B cell (primary cell): ENCODE results near the gene MEX3B. TPM values are rescaled to one million over a fixed set of nuclear protein-coding genes. Genes with fewer than 3 reads are reported as not detected.

ENCODE experiments used
- ATAC-seq: fragments of 200-7000 bp; cut with Tn5 transposase; one replicate; pipeline ENCODE4 v1.10.0; 2021; ENCODE audit warnings: low read depth, mild to moderate bottlenecking, moderate number of reproducible peaks, moderate library complexity
- CTCF ChIA-PET: fragments of 350-600 bp; sonication (Branson Sonifier 250); formaldehyde crosslinking; loops from one replicate; lab custom pipeline; 2021; ENCODE audit warnings: antibody characterized with exemption, inconsistent platforms; lab: Charles Lee
- POLR2A ChIA-PET: fragments of 350-600 bp; sonication (Branson Sonifier 250); formaldehyde crosslinking; loops from one replicate; lab custom pipeline; 2021; ENCODE audit warnings: antibody characterized with exemption; lab: Charles Lee
- DNase-seq: peaks from one replicate; pipeline ENCODE4 v3.0.0; 2013
- H2AFZ ChIP-seq: 2 replicates; pipeline ENCODE4 v1.6.1; 2012; ENCODE audit warnings: mild to moderate bottlenecking, low read depth, low read length; ENCODE audit not compliant: insufficient read depth, poor library complexity, severe bottlenecking
- H3K27ac ChIP-seq, 2 donors: 1 replicate in 1 of 2; 2 replicates in 1 of 2; pipeline ENCODE4 v1.5.1; 2012 to 2013; ENCODE audit warnings: low read length in 2 of 2, mild to moderate bottlenecking in 2 of 2, moderate library complexity in 1 of 2
- H3K27me3 ChIP-seq, 4 experiments: fragments of 200-600 bp in 1 of 4; sonication (generic) in 1 of 4; replicated peaks in 1 of 4; 1 replicate in 2 of 4; 2 replicates in 2 of 4; pipeline versions ENCODE4 v1.6.1 to v1.7.0; 2013 to 2016; ENCODE audit warnings: low read length in 3 of 4, mild to moderate bottlenecking in 2 of 4, mixed read lengths in 1 of 4, moderate library complexity in 1 of 4; ENCODE audit not compliant: insufficient read depth in 4 of 4, control insufficient read depth in 3 of 4; ENCODE audit errors: control extremely low read depth in 1 of 4
- H3K36me3 ChIP-seq, 2 experiments: replicated peaks in 1 of 2; 1 replicate in 1 of 2; 2 replicates in 1 of 2; pipeline versions ENCODE4 v1.6.1 to v1.7.1; 2013; ENCODE audit warnings: low read length in 1 of 2; ENCODE audit not compliant: insufficient read depth in 2 of 2, control insufficient read depth in 1 of 2; ENCODE audit errors: control extremely low read depth in 1 of 2, extremely low read depth in 1 of 2
- H3K4me1 ChIP-seq, 2 donors: fragments of 200-600 bp in 1 of 2; sonication (generic) in 1 of 2; 1 replicate in 1 of 2; 2 replicates in 1 of 2; pipeline versions ENCODE4 v1.5.1 to v1.6.1; 2013 to 2017; ENCODE audit warnings: low read length in 2 of 2; ENCODE audit not compliant: control insufficient read depth in 2 of 2, insufficient read depth in 2 of 2
- H3K4me2 ChIP-seq: replicated peaks from 2 replicates; pipeline ENCODE3; 2012; ENCODE audit warnings: mild to moderate bottlenecking, low read depth, low read length; ENCODE audit not compliant: poor library complexity, severe bottlenecking
- H3K4me3 ChIP-seq, 5 experiments: fragments of 200-600 bp in 1 of 5; sonication (generic) in 1 of 5; 1 replicate in 3 of 5; 2 replicates in 2 of 5; pipeline versions ENCODE4 v1.5.1 to v1.7.0; 2011 to 2016; ENCODE audit warnings: low read length in 4 of 5, mild to moderate bottlenecking in 4 of 5, low read depth in 2 of 5, control low read depth in 1 of 5, moderate library complexity in 1 of 5; ENCODE audit not compliant: insufficient read depth in 1 of 5; ENCODE audit errors: control extremely low read depth in 1 of 5, extremely low read depth in 1 of 5
- H3K79me2 ChIP-seq: fragments of 200-600 bp; sonication (generic); one replicate; pipeline ENCODE4 v1.6.0; 2016; ENCODE audit warnings: low read length; ENCODE audit not compliant: control insufficient read depth, insufficient read depth
- H3K9ac ChIP-seq: fragments of 200-600 bp; sonication (generic); 2 replicates; pipeline ENCODE4 v1.6.1; 2017; ENCODE audit warnings: mild to moderate bottlenecking, low read length, moderate library complexity
- H3K9me3 ChIP-seq, 3 donors: one replicate each; pipeline versions ENCODE4 v1.6.1 to v1.7.1; 2013; ENCODE audit warnings: low read length in 2 of 3; ENCODE audit not compliant: control insufficient read depth in 2 of 3, insufficient read depth in 1 of 3; ENCODE audit errors: control extremely low read depth in 1 of 3
- H4K20me1 ChIP-seq: 2 replicates; pipeline ENCODE4 v1.6.0; 2012; ENCODE audit warnings: mild to moderate bottlenecking, low read length; ENCODE audit not compliant: insufficient read depth, control insufficient read depth, poor library complexity, severe bottlenecking
- H3K27ac Mint-ChIP-seq: one replicate; pipeline ENCODE4 v1.8.0; 2021; ENCODE audit warnings: mixed read lengths
- H3K27me3 Mint-ChIP-seq: one replicate; pipeline ENCODE4 v1.8.0; 2021; ENCODE audit warnings: mixed read lengths
- H3K4me1 Mint-ChIP-seq: one replicate; pipeline ENCODE4 v1.8.0; 2021; ENCODE audit warnings: mixed read lengths
- H3K4me3 Mint-ChIP-seq: one replicate; pipeline ENCODE4 v1.8.0; 2021; ENCODE audit warnings: mixed read lengths
- H3K9me3 Mint-ChIP-seq: one replicate; pipeline ENCODE4 v1.8.0; 2022; ENCODE audit warnings: mixed read lengths; ENCODE audit not compliant: insufficient read depth
- EZH2 ChIP-seq: IDR thresholded peaks from 2 replicates; pipeline ENCODE4 v1.6.1; 2012; ENCODE audit warnings: borderline replicate concordance, low read depth, mild to moderate bottlenecking, moderate library complexity, low read length; ENCODE audit not compliant: insufficient read depth, poor library complexity, severe bottlenecking
- WGBS: methylation state at CpG from one replicate; pipeline ENCODE4 v1.1.5; 2013; ENCODE audit warnings: missing lambda C conversion rate; ENCODE audit not compliant: insufficient coverage; 5-methylcytosine and 5-hydroxymethylcytosine counted together
- intact Hi-C: fragments of 100-400 bp; cut with micrococcal nuclease; formaldehyde crosslinking; loops from one replicate; pipeline ENCODE4 v1.10.0; 2022
- polyA plus RNA-seq: library from polyadenylated mRNA; depleted of rRNA; stranded (reverse); fragments of >200 nt; gene quantifications from 2 replicates; pipeline ENCODE4 v1.2.3, GENCODE V29; 2012
- total RNA-seq, 2 donors: library from RNA; stranded (reverse); fragments of 120-200 nt in 1 of 2; gene quantifications; 1 replicate in 1 of 2; 2 replicates in 1 of 2; pipeline versions ENCODE4 v1.2.3 to v1.2.4, GENCODE V29; 2013 to 2022
- TF ChIP-seq, protein P1 (sequence below): fragments of 200-600 bp; IDR thresholded peaks from one replicate; pipeline ENCODE4 v1.8.0; 2022; ENCODE audit warnings: antibody characterized with exemption, mild to moderate bottlenecking

MEX3B gene
- total and polyA plus RNA-seq, 2 donors (not counting 1 experiment from before 2014, with no cell fraction given), result 0.40 to 0.59 TPM

DNA sequence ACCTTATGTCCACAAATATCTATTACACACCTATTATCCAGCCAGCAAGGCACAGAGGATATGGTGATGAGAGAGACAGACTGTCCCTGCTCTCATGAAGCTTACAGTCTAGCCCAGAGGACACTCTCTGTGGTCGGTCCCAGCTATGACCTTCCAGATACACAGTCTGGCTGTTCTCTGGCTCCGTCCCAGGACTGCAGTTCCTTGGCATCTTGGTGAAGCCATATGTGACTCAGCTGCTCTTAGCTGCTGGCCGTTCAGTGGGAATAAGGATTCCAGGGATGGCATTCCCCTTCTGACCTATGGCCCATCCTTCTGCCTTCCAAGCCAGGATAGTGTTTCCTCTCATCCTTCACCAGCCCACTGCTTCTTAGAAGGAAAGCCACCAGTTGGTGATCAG lies 30.8 kb downstream of the MEX3B start:
- ChIA-PET CTCF (no interaction called here), POLR2A (no interaction called here)
- Histone ChIP-seq H3K4me2 (no peak overlapping the region), H4K20me1 (no peaks in the 10 kb centered on the region), H3K9ac (no peak overlapping the region), H3K79me2 (no peaks in the 10 kb centered on the region), H3K27me3 (peaks cover 0 to 8% (median 0%) of the 10 kb centered on the region in 4 experiments), H3K9me3 (no peaks in the 10 kb centered on the region), H3K36me3 (no peaks in the 10 kb centered on the region), H2AFZ (no peak overlapping the region), H3K4me3 (no peak overlapping the region), H3K4me1 (no peaks in the 10 kb centered on the region), H3K27ac (no peak overlapping the region)
- Mint-ChIP-seq H3K4me1 (no peaks in the 10 kb centered on the region), H3K4me3 (no peak overlapping the region), H3K27ac (no peak overlapping the region), H3K9me3 (no peaks in the 10 kb centered on the region), H3K27me3 (peaks cover 24% of the 10 kb centered on the region)
- 91% methylated on average over 3 of the region's 3 CpGs for WGBS
- no peak for TF ChIP-seq EZH2
- TF ChIP-seq, protein P1, sequence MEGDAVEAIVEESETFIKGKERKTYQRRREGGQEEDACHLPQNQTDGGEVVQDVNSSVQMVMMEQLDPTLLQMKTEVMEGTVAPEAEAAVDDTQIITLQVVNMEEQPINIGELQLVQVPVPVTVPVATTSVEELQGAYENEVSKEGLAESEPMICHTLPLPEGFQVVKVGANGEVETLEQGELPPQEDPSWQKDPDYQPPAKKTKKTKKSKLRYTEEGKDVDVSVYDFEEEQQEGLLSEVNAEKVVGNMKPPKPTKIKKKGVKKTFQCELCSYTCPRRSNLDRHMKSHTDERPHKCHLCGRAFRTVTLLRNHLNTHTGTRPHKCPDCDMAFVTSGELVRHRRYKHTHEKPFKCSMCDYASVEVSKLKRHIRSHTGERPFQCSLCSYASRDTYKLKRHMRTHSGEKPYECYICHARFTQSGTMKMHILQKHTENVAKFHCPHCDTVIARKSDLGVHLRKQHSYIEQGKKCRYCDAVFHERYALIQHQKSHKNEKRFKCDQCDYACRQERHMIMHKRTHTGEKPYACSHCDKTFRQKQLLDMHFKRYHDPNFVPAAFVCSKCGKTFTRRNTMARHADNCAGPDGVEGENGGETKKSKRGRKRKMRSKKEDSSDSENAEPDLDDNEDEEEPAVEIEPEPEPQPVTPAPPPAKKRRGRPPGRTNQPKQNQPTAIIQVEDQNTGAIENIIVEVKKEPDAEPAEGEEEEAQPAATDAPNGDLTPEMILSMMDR, result no peak
- ATAC-seq (no peak), DNase-seq (no peak)
- intact Hi-C loops, result no loop called here

DNA sequence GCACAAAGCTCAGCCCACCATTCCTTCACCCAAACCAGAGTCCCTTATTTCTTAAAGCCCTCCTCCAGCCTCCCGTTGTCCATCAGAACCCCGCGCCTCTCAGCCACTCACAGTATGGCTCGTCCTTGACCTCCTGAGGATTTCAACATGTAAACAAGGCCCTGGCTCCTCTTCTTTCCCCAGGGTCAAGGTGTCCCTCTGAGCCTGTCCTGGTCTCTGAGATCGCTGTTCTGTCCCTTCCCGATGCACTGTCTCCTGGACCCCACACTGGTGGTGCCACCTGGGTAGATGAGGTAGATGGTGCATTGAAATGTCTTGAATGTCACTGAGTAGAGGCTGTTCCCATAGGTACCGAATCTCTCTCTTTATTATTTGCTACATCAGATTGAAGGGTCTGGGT lies 32.9 kb downstream of the MEX3B start:
- Histone ChIP-seq H3K36me3 (no peaks in the 10 kb centered on the region), H3K9me3 (no peaks in the 10 kb centered on the region), H4K20me1 (no peaks in the 10 kb centered on the region), H3K4me2 (no peak overlapping the region), H3K27ac (no peak overlapping the region), H2AFZ (no peak overlapping the region), H3K79me2 (no peaks in the 10 kb centered on the region), H3K4me1 (no peaks in the 10 kb centered on the region), H3K9ac (no peak overlapping the region), H3K27me3 (peaks cover 0 to 4% (median 0%) of the 10 kb centered on the region in 4 experiments), H3K4me3 (no peak overlapping the region)
- POLR2A ChIA-PET, result no interaction called here
- DNase-seq, result no peak
- no peak for ATAC-seq
- H3K4me1 Mint-ChIP-seq, result no peaks in the 10 kb centered on the region
- H3K9me3 Mint-ChIP-seq, result no peaks in the 10 kb centered on the region
- H3K27me3 Mint-ChIP-seq, result peaks cover 27% of the 10 kb centered on the region
- intact Hi-C loops, result no loop called here
- CTCF ChIA-PET, result no interaction called here
- no peak overlapping the region for H3K27ac Mint-ChIP-seq
- H3K4me3 Mint-ChIP-seq, result no peak overlapping the region
- WGBS, result 98% methylated on average over 6 of the region's 7 CpGs
- TF ChIP-seq, protein P1, result no peak
- TF ChIP-seq EZH2, result no peak
